Stimulated activated CD4-positive, alpha-beta T cell treated with anti-CD3 and anti-CD28 coated beads, Interleukin-4, amount 100 ng/mL, for 4 hours (primary cell): ENCODE measurements around the gene CCNJ.
"Not testable (repeated sequence)": the region's sequence is repeated elsewhere in the genome, so short reads cannot be mapped to it uniquely, and the experiment has no call there.

Experiments
- DNase-seq, 2 experiments: peaks; one replicate each; pipeline ENCODE4 v3.0.0-alpha.2; 2020

CCNJ gene, protein sequence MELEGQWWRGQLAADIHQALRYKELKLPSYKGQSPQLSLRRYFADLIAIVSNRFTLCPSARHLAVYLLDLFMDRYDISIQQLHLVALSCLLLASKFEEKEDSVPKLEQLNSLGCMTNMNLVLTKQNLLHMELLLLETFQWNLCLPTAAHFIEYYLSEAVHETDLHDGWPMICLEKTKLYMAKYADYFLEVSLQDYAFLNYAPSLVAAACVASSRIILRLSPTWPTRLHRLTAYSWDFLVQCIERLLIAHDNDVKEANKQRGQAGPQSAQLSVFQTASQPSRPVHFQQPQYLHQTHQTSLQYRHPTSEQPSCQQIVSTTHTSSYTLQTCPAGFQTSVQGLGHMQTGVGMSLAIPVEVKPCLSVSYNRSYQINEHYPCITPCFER

DNA sequence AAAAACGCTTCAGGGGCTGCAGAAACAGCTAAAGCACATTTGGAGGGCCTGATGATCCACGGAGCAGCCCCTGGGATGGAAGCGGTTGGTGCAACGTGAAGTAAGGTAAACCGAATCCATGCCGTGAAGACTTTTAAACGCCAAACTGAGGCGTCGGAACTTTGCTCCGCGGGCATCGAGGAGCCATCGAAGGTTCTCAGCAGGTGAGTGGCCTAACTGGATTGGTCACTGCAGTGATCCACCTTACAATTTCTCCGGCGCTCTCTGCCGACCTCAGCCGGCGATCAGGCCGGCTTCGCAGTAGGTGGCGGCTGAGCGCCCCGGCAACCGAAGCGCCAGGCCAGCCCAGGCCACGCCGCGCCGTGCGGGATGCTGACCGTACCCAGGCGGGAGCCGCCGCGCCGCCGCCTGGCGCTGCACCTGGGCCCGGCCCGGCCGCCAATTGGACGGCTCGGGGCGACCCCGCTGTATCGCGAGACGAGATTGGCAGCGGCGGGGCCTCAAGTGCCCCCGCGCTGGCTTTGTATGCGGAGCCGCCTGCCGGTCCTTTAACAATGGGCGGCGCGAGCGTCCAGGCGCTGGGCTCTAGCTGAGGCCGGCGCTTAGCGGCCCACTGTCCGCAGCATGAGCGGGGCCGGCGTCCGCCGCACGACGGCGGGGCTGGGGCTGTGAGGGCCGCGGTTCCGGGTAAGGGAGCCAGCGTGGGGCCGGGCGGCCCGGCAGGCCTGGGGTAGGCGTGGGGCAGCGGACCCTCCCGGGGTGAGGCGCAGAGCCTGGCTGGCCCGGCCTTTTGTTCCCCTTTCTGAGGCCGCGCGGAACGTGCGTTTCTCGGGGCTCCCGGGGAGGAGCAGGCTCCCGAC, at the start of gene CCNJ:
CCNJ (plus strand) TSS at position 551 of the 860 bp plus-strand sequence. CDS start 811 bp downstream, outside the sequence.
- DNase-seq = peak; percentile 80 to 82

DNA sequence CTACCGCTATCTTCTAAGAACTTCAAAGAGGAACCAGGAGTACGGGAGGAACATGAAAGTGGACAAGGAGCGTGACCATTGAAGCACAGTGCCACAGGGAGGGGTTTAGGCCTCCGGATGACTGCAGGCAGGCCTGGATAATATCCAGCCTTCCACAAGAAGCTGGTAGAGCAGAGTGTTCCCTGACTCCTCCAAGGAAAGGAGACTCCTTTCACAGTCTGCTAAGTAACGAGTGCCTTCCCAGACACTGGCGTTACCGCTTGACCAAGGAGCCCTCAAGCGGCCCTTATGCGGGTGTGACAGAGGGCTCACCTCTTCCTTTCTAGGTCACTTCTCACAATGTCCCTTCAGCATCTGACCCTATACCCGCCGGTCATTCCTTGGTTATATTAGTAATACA, 49.0 kb upstream of the CCNJ start:
- not testable (repeated sequence) for DNase-seq

DNA sequence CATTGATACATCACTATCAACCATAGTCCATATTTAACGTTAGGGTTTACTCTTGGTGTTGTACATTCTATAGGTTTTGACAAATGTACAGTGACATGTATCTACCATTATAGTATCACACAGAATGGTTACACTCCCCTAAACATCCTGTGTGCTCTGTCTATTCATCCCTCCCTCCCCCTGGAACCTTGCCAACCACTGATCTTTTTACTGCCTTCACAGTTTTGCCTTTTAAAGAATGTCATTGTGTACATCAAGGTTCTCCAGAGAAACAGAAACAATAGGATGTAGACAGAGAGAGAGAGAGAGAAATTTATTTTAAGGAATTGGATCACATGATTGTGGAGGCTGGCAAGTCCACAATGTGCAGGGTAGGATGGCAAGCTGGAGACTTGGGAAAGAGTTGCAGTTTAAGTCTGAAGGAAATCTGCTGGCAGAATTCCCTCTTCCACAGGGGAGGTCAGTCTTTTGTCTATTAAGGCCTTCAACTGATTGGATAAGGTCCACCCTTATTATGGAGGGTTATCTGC, 45.1 kb upstream of the CCNJ start:
- DNase-seq = no peak

DNA sequence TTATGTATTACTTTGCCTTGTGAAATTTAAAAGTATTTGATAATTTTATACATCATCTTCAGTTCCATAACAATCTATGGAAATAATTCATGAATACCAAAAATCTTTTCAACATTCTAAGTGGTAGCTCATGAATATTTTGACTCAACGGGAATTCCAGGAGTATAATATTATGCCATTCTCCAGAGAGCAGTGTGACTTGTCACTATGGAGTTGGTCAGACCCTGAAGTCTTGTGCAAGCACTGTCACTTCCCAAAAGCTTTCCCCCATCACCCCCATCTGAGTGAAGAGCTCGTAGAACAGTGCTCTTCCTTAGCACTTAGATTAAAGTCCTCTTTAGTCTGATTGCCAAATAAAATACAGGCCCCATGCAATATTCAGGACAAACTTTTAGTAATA, 29.4 kb upstream of the CCNJ start:
- DNase-seq = no peak

DNA sequence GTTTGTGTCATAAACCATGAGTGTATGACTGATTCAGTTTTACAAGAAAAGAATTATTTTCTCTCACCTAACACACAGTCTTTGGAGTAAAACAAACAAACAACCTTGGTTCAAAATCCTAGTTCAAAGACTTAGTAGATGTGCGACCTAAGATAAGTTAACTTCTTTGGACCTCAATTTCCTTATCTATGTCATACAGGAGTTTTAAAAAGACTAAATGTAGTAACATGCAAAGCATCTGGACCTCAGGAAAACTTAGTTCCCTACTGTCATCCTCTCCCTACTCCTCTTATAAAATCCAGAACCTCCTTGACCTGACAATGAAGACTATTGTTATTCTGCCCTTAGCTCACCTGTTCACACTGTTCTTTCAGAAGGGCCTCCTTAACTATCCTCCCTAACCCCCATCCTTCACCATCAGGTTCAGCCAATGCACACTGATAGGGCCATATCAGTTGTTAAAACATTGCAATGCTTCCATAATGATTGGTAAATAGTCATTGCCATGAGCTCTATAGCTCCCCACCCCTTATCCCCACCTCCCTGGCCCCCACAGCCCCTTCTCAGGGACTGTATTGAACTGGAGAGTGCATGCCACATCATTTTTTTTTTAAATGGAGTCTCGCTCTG, 28.8 kb upstream of the CCNJ start:
- no peak for DNase-seq

DNA sequence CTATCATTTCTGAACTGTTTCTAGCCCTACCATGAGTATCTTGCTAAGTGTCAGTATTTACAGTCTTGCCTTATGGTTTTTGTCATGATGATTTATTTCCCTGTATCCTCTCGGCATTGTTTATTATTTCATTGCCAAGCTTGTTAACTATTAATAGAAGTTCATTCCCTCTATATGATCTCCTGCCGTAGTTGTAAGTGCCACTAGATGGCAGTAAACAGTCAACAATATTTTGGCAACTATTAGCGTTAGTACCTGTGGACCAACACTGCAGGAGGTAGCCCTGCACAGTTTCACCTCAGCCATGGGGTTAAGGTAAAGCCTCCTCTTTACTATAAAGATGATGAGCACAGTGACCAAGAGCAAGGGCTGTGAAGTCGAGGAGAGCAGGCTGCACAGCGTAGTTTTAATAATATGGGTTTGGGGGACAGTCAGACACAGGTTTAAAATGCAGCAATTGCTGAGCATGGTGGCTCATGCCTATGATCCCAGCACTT, 26.1 kb upstream of the CCNJ start:
- no peak for DNase-seq

DNA sequence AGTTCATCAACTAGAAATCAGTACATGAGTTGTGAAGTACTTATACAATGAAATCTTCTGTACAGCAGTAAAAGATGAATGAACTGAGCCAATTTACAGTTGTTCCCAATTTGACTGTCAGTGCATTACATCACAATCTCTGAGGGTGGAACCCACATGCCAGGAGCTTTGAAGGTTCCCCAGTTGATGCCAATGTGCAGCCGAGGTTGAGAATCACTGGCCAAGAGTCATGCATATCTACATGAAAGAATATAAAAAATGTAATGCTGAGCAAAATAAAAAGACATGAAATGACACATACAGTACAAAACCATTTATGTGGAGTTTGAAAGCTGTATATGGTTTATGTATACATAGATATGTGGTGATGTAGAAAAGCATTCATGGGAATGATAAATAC, 22.1 kb upstream of the CCNJ start:
- no peak for DNase-seq

DNA sequence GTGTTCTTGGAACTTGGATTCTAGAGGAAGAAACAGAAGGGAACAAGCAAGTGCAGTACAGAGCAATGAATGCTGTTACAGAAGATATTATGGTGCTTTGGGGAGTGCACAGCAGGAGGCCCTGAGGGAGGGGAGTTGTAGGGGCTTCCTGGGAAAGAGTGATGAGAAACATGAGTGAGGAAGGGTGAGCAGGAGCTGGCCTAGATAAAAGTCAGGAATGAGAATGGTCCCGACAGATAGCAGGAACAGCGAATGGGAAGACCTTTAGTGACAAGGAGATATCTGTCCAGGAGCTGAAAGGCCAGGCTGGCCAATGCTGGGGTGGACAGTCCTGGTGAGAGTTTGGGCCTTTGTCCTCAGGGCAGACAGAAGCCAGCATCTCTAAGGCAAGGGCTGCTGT, 20.6 kb upstream of the CCNJ start:
- DNase-seq = no peak

DNA sequence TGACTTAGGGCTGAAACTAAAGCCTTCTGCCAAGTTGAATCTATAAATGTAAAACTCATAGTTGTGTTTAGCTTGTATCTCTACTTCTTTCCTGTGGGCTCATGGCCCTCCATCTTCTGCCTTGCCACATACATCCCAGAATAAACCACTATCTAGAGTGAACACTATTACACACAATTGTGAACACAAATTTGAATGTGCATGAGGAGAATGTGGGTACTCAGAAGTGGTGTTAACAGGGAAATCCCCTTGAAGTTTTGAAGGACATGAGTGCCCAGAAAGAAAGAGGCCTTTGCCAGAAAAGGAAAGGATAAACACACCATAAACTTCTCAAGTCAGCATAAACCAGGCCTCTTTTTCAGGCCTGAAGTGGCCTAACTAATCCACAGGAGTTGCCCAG, 20.2 kb upstream of the CCNJ start:
- DNase-seq = no peak

DNA sequence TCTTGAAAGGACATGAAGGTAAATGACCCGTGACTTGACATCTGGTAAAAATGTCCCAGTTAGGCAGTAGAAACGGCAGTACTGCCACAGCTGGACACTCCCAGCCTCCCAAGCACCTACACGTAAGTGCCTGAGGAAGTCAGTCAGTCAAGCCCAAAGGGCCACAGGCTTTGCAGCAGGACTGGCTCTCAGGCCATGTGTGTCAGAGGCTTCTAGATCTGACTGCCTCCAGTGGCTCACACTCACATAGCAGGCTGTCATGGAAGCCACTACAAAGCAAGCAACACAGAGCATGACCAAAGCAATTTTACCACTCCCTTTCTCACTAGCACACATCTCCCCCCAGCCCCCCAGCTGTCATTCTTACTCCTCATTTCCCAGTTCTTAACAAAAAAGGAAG, 17.8 kb upstream of the CCNJ start:
- DNase-seq = no peak

DNA sequence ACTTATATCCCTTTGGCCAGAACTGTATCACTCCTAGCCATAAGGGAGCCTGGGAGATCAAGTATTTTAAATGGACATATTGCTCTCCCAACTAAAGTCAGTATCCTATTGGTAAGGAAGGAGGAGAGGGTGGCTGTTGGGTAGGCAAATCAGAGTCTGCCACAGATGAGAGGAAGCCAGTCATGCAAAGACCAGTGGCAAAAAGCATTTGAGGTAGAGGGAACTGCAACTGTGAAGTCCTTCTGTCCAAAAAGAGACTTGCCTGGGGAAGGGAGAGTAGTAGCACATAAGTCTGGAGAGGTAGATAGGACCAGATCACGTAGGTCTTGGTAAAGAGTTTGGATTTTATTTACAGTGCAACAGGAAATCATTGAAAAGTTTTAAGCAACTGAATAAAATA, 8.8 kb upstream of the CCNJ start:
- no peak for DNase-seq

DNA sequence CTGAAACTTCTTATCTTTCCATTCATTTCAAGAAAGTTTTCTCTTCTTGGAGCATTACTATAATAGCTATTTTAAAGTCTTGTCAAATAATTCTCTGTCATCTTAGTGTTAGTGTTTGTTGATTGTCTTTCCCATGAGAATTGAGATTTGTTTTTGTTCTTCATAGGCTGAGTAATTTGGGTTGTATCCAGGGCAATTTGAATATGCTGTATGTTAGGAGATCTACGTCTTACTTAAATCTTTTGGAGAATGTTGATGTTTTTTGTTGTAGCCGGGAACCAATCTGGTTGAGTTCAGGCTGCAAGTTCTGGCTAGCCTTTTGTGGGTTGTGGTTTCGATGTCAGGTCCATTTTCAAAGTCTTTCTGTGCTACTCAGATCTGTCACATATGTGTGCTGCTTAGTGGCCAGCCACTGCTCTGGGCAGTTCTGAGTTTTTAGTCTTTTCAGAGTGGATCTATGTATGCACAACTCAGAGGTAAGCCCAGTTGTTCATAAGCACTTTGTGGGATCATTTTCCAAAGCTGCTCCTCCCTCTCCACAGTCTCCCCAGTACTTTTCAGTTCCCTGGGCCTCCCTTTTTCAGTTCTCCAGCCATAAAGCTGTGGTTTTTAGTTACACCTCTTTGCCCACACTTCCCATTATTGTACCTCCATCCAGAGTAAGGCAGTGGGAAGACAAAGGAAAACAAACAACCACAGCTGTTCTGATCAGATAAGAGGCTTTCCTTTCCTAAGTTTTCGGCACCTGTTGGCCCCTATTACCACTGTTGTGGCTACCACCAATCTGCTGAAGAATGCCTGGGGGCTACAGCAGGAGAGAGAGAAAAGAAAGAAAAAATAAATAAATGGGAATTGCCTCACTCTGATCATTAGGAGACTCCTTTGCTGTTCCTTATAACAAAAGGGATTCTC, 4.7 kb upstream of the CCNJ start:
- DNase-seq = no peak

DNA sequence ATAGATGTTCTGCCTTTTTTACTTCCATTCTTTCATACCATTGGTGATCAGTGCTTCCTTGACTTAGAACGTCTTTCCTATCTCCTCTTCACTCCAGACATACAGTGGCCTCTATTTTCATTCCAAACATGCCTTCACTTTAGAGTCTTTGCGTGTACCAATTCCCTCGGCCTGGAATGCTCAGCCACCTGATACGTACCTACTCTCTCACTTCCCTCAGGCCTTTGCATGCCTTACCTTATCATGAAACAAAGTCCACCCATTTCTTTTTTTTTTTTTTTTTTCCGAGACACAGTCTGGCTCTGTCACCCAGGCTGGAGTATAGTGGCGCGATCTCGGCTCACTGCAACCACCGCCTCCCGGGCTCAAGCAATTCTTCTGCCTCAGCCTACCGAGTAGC, 2.2 kb upstream of the CCNJ start:
- no peak for DNase-seq

DNA sequence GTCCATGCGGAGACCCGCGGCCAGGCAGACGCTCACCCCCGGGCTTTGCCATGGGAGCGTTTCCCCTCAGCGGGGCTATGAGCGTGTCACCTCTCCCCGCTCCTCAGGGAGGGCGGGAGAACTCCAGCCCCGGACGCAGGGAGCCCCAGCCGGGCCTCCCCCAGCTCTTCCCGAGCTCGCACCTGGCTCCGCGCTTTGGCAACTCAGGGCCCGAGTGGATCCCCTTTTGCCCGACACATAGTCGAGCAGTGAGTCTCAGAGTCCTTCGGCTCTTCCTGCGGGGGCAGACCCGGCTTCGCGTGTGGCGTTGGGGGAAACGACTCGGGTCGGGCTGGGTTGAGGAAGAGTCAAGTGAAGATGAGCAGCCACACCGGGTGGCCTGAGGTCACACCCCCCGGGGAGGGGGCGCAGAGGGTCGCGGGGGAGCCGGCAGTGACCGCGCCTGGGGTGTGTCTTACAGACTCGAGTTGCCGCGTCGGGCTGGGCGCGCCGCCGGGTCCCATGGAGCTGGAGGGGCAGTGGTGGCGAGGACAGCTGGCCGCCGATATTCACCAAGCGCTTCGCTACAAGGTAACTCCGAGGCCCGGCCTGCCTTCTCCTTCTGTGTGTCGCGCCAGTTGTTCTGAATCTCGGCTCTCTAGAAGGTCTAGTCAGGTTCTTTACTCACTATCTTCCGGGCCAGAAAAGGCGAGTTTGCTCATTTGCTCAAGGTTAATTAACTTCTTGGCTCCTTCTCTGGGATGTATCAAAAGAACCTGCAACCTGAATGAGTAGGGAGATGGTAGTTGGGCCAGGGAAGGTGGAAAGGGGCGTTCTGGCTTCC, 721 bp downstream of the CCNJ start:
- DNase-seq = peak; percentile 41 to 52

DNA sequence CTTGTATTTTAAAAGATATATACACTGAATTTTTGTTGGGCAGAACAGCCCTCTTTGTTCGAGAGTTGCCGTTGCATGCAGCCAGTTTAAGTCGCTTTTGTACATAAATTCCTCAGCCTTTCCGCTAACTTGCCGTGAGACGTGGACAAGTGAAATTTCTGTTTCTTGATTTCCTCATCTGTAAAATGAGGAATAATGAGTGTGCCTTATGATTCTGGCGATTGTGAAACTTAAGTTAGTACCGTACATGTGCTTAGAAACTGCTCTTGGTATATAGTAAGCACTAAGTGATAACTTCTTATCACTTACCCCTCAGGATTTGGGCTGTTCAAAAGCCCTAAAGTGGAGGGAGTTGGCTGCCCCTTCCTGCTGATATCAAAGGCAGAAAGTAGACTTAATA, 1.4 kb downstream of the CCNJ start:
- no peak for DNase-seq

DNA sequence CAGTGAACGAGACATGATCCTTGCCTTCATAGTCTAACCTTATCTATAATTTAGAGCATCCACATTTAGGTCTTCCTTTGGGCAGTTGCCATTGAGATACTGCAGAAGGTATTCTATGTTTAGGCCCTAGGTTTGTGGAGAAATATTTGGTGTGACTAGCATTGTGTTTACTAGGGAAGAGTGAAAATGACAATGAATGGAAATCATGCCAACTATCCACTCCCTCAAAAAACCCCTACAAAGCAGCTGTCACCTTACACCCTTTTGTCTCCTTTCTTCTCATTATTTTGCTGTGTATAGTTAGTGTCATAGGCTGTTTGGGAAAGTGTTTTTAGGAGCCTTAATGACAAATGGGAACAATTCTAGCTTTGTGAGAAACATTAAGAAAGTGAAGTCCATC, 3.2 kb downstream of the CCNJ start:
- DNase-seq = no peak

DNA sequence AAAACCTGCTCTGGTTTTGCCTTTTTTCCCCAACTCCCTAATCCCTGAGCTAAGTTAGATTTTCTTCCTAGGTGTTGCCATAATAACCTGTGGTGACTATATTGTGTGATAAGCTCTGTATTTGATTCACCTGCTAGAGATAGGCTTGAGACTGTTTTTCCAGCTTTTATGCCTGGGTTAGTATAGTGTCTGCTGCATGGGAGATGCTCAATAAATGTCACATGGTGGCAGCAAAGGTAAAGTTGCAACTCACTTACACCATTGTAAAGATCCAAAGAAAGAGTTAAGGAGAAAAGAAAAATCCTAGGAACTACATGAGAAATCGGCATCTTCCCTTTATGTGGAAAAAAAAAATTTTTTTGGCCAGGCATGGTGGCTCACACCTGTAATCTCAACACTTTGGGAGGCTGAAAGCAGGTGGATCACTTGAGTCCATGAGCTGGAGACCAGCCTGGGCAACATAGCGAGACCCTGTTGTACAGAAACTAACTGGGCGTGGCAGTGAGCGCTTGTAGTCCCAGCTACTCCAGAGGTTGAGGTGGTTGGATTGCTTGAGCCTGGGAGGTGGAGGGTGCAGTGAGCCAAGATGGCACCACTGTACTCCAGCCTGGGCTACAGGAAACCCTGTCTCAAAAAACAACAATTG, 3.7 kb downstream of the CCNJ start:
- DNase-seq = no peak

DNA sequence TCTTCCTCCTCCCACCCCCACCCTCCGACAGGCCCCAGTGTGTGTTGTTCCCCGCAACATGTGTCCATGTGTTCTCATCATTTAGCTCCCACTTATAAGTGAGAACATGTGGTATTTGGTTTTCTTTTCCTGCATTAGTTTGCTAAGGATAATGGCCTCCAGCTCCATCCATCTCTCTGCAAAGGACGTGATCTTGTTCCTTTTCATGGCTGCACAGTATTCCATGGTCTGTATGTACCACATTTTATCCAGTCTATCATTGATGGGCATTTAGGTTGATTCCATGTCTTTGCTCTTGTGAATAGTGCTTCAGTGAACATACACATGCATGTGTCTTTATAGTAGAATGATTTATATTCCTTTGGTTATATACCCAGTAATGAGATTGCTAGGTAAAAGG, 4.5 kb downstream of the CCNJ start:
- DNase-seq = not testable (repeated sequence)

DNA sequence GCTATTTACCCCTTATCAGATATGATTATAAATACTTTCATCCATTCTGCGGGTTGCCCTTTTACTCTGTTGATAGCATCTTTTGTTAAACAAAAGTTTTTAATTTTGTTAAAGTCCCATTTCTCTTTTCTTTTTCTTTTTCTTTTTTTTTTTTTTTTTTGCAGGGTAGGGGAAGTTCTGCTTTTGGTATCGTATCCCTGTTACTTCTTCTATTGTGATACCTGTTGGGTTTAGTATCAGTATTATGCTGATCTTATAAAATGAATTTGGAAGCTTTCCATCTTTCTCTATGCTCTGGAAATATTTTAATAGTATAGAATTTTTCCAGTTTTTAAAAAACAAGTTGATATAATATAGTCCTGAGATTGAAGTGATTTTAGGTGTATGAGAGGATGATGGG, 6.0 kb downstream of the CCNJ start:
- no peak for DNase-seq

DNA sequence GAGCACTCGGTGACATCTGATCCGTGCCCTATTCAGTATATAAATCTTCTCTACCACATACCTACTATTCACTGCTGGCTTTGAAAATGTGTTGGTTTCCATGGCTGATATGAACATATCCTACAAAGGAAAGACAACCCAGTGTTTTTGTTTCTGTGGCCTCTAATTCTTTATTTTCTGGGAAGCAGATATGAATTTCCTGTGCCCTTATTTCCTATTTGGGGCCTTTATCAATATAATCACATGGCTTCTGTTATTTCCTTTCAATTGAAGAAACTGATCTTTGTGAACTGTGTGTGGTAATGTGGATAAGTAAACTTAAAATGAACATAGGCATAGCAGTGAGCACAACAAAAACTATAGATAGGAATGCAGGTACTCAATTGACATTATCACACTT, 10.6 kb downstream of the CCNJ start:
- DNase-seq = no peak

DNA sequence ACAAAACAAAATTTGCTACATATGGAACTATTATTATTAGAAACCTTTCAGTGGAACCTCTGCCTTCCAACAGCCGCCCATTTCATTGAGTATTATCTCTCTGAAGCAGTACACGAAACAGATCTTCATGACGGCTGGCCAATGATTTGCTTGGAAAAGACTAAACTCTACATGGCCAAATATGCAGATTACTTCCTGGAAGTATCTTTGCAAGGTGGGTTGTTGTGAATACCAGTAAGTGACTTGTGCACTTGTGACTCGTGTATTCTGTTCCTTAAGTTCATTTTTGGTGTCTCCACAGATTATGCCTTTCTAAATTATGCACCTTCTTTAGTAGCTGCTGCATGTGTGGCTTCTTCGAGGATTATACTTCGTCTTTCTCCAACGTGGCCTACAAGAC, 13.4 kb downstream of the CCNJ start:
- DNase-seq = no peak
